ENCODE data around the gene COMP.
"Not testable (repeated sequence)": the region's sequence is repeated elsewhere in the genome, so short reads cannot be mapped to it uniquely, and the experiment has no call there.

The COMP gene

GRCh38 chr19:18828786-18829185 is 37.7 kb upstream of the COMP start:
- no peak for ATAC-seq
- TF ChIP-seq CSDC2 (CRISPR knock-in tag; IDR thresholded peaks at IDR 0.05), result no peak

GRCh38 chr19:18817574-18817973 is 26.5 kb upstream of the COMP start:
- ATAC-seq, result no peak

DNA sequence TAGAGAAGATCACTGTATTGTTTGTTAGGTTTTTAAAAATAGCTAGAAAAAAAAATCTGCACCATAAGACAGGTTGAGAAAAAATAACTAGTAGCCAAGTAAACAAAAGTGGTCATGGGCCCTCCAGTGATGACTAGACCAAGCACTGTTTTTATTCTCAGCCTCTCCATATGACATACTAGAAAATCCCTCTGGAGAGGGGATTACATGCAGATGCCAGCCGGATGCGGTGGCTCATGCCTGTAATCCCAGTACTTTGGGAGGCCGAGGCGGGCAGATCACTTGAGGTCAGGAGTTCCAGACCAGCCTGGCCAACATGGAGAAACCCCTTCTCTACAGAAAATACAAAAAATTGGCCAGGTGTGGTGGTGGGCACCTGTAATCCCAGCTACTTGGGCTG is 25.5 kb upstream of the COMP start:
- not testable (repeated sequence) for ATAC-seq

More at GRCh38 chr19:18817574-18817973, 26.5 kb upstream of the COMP start:
- TF ChIP-seq SNAI2 (CRISPR knock-in tag; IDR thresholded peaks at IDR 0.05), result no peak
- TF ChIP-seq, protein P1, sequence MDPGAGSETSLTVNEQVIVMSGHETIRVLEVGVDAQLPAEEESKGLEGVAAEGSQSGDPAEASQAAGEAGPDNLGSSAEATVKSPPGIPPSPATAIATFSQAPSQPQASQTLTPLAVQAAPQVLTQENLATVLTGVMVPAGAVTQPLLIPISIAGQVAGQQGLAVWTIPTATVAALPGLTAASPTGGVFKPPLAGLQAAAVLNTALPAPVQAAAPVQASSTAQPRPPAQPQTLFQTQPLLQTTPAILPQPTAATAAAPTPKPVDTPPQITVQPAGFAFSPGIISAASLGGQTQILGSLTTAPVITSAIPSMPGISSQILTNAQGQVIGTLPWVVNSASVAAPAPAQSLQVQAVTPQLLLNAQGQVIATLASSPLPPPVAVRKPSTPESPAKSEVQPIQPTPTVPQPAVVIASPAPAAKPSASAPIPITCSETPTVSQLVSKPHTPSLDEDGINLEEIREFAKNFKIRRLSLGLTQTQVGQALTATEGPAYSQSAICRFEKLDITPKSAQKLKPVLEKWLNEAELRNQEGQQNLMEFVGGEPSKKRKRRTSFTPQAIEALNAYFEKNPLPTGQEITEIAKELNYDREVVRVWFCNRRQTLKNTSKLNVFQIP (CRISPR knock-in tag; IDR thresholded peaks at IDR 0.05; ENCODE audit: borderline replicate concordance, low read depth), result no peak
- TF ChIP-seq RARB (CRISPR knock-in tag; IDR thresholded peaks at IDR 0.05), result no peak
- TF ChIP-seq, protein P2, sequence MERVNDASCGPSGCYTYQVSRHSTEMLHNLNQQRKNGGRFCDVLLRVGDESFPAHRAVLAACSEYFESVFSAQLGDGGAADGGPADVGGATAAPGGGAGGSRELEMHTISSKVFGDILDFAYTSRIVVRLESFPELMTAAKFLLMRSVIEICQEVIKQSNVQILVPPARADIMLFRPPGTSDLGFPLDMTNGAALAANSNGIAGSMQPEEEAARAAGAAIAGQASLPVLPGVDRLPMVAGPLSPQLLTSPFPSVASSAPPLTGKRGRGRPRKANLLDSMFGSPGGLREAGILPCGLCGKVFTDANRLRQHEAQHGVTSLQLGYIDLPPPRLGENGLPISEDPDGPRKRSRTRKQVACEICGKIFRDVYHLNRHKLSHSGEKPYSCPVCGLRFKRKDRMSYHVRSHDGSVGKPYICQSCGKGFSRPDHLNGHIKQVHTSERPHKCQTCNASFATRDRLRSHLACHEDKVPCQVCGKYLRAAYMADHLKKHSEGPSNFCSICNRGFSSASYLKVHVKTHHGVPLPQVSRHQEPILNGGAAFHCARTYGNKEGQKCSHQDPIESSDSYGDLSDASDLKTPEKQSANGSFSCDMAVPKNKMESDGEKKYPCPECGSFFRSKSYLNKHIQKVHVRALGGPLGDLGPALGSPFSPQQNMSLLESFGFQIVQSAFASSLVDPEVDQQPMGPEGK (CRISPR knock-in tag; IDR thresholded peaks at IDR 0.05; ENCODE audit: borderline replicate concordance), result no peak
- no peak for TF ChIP-seq ZNF70 (CRISPR knock-in tag; IDR thresholded peaks at IDR 0.05)
- no peak for TF ChIP-seq ZFP30 (CRISPR knock-in tag; IDR thresholded peaks at IDR 0.05)
- no peak for TF ChIP-seq ARNTL (CRISPR knock-in tag; IDR thresholded peaks at IDR 0.05; ENCODE audit: borderline replicate concordance, low read depth)
- TF ChIP-seq ZNF8 (CRISPR knock-in tag; IDR thresholded peaks at IDR 0.05), result no peak
- no peak for TF ChIP-seq CREB5 (CRISPR knock-in tag; IDR thresholded peaks at IDR 0.05; ENCODE audit: low read depth)
- TF ChIP-seq ZFP3 (CRISPR knock-in tag; IDR thresholded peaks at IDR 0.05), result no peak
- TF ChIP-seq ISL1 (CRISPR knock-in tag; IDR thresholded peaks at IDR 0.05), result no peak
- no peak for TF ChIP-seq ESRRG (CRISPR knock-in tag; IDR thresholded peaks at IDR 0.05)
- no peak for TF ChIP-seq GLIS3 (CRISPR knock-in tag; IDR thresholded peaks at IDR 0.05)
- TF ChIP-seq TOX (CRISPR knock-in tag; IDR thresholded peaks at IDR 0.05; ENCODE audit: borderline replicate concordance), result no peak
- TF ChIP-seq ZC3H10 (CRISPR knock-in tag; IDR thresholded peaks at IDR 0.05), result no peak
- TF ChIP-seq CSRNP3 (CRISPR knock-in tag; IDR thresholded peaks at IDR 0.05), result no peak

DNA sequence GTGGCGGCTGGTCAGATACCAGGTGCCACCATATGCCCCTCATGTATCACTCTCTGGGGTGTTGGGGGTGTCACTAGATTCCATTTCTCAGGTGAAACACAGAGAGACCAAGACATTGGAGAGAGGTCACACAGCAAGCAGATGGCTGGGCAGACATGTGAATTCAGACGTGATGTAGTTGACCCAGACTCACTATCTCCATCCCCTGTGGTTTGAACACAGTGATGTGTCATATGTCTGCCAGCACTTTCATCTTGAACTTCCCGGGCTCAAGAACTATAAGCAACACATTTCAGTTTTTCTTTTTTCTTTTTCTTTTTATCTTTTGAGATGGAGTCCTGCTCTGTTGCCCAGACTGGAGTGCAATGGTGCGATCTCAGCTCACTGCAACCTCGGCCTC is 24.6 kb upstream of the COMP start:
- no peak for ATAC-seq

GRCh38 chr19:18814063-18814462 is 23.0 kb upstream of the COMP start:
- TF ChIP-seq PPARA (CRISPR knock-in tag; IDR thresholded peaks at IDR 0.05; ENCODE audit: borderline replicate concordance), result no peak
- no peak for ATAC-seq

More for the DNA sequence above, 24.6 kb upstream of the COMP start:
- TF ChIP-seq CSDC2 (CRISPR knock-in tag; IDR thresholded peaks at IDR 0.05) (no peak), ZNF70 (CRISPR knock-in tag; IDR thresholded peaks at IDR 0.05) (no peak), RARB (CRISPR knock-in tag; IDR thresholded peaks at IDR 0.05) (no peak), TCF4 (CRISPR knock-in tag; IDR thresholded peaks at IDR 0.05; ENCODE audit: borderline replicate concordance) (no peak), ZNF565 (CRISPR knock-in tag; conservative IDR thresholded peaks at IDR 0.05; ENCODE audit: low read depth) (no peak), ESRRG (CRISPR knock-in tag; IDR thresholded peaks at IDR 0.05) (no peak)
- TF ChIP-seq, protein P1 (CRISPR knock-in tag; IDR thresholded peaks at IDR 0.05; ENCODE audit: borderline replicate concordance, low read depth), result no peak

- not testable (repeated sequence) for ATAC-seq
Observed at GRCh38 chr19:18811638-18812037, 20.5 kb upstream of the COMP start.

Measured in SK-N-SH treated with all-trans-retinoic acid at 6 μM for 48 hours (cell line).